ENCODE data around the gene EIF2B4. TPM values are rescaled to one million over a fixed set of nuclear protein-coding genes. Genes with fewer than 3 reads are reported as not detected.

Gene EIF2B4
- total RNA-seq, 2 experiments from 2014 or later, result 43.6 to 46.6 TPM

DNA sequence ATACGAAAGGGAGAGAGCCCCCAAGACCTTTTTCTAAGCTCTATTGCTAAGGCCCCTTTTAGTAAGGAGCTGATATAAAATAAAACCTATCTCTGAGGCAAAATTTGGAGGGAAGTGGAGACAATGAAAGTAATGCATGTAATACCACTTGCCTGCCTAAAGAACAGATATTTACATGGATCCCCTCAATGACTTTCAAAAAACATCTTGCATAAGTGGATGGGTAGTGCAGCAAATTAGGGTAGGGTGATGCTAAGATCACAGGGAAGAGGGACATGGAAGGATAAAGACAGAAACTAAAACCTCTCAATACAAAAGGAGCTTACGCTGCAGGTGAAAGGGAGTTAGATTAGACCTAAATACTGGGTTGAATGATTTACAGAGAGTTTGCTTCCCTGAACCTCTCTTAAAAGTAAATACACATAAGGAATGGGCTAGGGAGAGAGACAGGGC, 9.3 kb upstream of the EIF2B4 start:
- CTCF ChIA-PET, result interaction anchor here (1.1 to 1.7 kb wide), 4 partner anchors 8 to 304 kb away, joined by 3 to 5 read pairs (median 4); no protein-coding TSS in a partner anchor
- POLR2A ChIA-PET, result interaction anchor here (0.6 to 2.4 kb wide), 6 partner anchors 8 to 51 kb away, joined by 3 to 20 read pairs (median 6); partner anchors contain the start of genes GTF3C2 and SNX17

DNA sequence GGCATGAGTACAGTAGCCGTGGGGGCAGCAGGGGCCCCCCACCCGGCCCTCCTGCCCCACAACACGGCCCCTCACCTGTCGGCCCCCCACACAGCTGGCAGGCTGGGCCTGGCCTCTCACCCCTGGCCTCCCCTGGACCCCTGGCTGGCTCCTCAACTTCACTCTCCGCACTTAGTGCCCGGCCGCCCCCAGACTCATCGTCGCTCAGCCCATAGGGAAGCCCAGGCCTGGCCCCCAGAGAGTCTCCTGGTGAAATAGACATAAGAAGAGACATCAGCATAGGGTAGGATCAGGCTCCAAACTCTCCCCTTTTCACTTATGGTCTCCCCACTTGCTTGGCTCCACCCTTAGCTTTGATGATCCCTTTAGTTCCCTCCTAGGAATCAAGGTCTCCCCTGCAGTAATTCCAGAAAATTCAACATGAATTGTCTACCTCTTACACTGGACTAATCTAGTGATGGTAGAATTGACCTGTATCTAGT, 8.7 kb upstream of the EIF2B4 start:
- ChIA-PET CTCF (interaction anchor here (1.3 to 1.7 kb wide), 2 partner anchors 15 to 305 kb away, joined by 3 to 5 read pairs; no protein-coding TSS in a partner anchor), POLR2A (interaction anchor here (0.7 to 2.4 kb wide), 3 partner anchors 7 to 303 kb away, joined by 3 to 20 read pairs (median 6); partner anchors contain the start of genes GTF3C2 and SNX17)

DNA sequence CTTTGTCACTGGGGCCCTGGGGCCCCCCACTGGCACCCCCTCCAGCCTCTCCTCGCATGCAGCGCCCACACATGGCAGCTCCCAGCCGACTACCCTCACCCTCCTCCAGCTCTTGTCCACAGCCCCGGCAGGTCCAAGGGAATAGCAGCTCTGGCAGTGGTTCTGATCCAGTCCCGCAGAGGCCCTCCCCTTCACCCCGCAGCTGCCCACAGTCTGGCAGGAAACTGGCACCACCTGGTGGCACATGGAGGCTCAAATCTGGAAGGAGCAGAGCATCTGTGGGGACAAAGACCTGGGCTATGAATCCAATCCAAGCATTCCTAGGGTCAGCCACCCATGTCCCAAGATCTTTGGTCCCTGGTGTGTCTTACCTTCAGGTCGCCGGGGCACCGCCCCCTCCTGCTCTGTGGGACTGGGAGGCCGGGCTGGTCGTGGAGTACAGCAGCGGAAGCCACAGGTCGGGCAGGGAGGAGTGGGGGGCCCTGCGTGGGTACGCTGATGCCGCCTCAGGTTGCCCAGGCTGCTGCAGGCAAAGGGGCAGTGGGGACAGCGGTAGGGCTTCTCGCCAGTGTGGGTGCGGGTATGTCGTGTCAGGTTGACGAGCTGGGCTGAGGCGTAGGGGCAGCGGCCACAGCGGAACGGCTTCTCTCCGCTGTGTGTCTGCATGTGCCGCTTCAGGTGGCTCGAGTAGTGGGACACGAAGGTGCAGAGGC, 8.1 kb upstream of the EIF2B4 start:
- ChIA-PET POLR2A (interaction anchor here (0.7 to 1.4 kb wide), 4 partner anchors 21 to 304 kb away, joined by 3 to 6 read pairs (median 3); partner anchors contain the start of genes GTF3C2, MPV17 and NRBP1), CTCF (interaction anchor here (0.5 kb wide), 1 partner anchor 52 kb away, joined by 3 read pairs; no protein-coding TSS in a partner anchor)

DNA sequence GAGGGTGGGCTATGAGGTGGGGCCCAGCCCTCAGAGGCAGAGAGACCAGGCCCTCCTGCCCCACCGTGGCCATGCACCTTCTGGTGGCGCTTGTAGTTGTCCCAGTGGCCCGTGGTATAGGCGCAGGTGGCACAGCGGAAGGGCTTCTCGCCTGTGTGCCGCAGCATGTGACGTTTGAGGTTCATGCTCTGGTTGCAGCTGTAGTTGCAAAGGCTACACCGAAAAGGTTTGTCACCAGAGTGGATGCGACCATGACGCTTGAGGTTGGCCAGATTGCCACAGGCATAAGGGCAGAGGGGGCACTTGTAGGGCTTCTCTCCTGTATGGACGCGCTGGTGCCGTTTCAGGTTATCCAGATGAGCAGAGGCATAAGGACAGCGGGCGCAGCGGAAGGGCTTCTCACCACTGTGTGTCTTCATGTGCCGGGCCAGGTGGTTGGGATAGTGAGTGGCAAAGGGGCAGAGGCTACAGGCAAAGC, 7.5 kb upstream of the EIF2B4 start:
- CTCF ChIA-PET, result interaction anchor here (0.5 kb wide), 1 partner anchor 53 kb away, joined by 3 read pairs; no protein-coding TSS in a partner anchor
- POLR2A ChIA-PET, result interaction anchor here (0.7 to 1.4 kb wide), 2 partner anchors 51 to 55 kb away, joined by 3 read pairs; partner anchors contain the start of genes MPV17 and NRBP1

DNA sequence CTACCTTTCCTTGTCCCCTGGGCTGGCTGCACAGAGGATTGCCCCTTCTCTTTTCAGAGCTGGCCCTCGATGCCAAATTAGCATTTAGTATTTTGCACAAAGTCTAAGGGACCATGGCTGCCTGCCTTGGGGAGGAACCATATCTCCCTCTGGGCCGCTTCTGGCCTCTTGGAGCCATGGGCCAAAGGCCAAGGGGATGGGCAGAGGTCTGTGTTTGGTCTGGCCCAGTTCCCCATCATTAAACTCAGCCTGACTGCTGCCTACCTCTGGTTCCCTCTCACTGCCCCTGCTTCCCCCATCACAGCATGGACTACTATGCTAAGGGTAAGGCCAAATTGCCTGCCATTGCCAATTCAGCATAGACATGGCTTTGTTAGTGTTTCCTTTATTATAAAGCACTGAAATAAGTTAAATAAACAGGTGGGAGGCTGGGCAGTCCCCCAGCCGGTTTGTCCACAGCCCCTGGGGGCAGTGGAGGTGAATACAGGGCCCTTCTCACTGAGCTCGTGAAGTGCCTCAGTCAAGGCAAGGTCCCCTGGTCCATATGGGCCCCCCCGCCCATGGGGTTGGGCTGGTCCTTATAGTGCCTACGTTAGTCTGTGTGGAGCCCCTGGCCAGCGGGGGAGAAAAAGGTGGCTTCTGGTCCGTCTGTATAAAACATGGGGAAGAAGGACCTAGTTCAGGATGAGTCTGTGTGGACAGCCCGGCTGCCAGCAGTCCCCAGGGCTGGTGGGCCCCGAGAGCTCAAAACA, 6.9 kb upstream of the EIF2B4 start:
- POLR2A ChIA-PET, result interaction anchor here (1.4 kb wide), 1 partner anchor 54 kb away, joined by 3 read pairs; the partner anchor contains the start of gene MPV17
- CTCF ChIA-PET, result no interaction called here

DNA sequence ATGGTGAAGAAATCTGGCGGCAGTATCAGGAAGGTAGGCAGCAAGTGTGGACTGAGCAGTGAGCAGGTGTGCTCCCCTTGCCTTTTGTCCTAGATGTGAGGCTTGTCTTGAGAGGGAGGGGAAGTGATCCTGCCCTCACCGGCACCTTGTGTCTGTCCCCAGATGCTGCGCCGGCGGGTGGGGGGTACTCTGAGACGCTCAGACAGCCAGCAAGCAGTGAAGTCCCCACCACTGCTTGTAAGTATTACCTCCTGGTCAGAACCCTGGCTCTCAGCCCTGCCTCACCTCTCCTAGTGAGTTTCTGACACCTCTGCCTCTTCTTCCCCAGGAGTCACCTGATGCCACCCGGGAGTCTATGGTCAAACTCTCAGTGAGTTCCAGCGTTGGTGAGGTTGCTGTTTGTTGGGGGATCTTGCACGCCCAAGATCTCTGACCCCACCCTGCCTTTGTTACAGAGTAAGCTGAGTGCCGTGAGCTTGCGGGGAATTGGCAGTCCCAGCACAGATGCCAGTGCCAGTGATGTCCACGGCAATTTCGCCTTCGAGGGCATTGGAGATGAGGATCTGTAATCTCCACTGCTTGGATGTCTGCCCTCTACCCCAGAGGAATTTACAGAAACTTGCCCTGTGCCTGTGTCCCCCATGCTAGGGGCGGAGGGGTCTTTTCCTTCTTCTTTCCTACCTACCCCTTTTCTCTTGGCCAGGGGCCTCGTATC, 6.2 kb upstream of the EIF2B4 start:
- ChIA-PET CTCF (no interaction called here), POLR2A (no interaction called here)

DNA sequence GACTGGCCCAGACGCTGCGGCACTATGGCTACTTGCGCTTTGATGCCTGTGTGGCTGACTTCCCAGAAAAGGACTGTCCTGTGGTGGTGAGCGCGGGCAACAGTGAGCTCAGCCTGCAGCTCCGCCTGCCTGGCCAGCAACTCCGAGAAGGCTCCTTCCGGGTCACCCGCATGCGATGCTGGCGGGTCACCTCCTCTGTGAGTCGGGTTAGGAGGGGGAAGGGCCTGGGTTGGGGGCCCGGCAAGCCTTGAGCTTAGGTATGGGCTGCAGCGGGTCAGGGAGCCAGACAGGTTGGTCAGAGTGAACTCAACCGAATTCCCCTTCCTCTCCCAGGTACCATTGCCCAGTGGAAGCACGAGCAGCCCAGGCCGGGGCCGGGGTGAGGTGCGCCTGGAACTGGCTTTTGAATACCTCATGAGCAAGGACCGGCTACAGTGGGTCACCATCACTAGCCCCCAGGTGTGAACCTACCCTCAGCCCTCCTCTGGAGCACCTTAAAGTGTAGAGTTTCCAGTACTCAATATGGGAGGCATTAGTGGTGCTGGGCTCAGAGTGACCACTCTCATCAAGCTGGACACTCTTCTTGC, 5.5 kb upstream of the EIF2B4 start:
- ChIA-PET CTCF (no interaction called here), POLR2A (no interaction called here)

DNA sequence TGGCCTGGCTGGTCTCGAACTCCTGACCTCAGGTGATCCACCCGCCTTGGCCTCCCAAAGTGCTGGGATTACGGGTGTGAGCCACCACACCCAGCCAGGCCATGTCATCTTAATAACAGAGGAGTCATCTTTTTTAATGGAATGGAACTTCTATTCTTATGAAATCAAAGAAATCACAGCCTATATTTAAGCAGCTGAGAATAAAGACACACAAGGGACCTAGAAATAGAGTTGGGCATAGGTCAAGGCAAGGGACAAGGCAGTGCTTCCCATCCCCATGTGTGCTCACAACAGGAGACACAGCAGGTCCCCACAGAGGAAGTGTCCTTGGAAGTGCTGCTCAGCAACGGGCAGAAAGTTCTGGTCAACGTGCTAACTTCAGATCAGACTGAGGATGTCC, 3.4 kb upstream of the EIF2B4 start:
- POLR2A ChIA-PET, result interaction anchor here (1.3 kb wide), 1 partner anchor 17 kb away, joined by 3 read pairs; the partner anchor contains the start of gene GTF3C2
- CTCF ChIA-PET, result no interaction called here

DNA sequence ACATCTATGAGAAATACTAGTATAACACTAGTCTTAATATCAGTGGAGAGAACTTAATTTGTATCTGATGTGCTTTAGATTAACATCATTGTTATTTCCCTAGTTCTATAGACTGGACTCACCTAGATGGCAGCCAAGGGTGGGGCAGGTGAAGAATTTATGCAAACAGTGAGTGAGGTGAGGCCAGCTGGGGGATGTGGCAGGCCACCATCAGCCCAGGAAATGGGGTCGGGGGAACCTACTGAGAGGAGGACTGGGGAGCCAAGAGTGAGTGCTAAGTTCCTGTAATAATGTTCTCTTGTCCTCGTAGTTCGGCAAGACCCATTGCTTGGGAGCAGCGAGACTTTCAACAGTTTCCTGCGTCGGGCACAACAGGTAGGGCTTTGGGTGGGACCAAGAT, 2.8 kb upstream of the EIF2B4 start:
- ChIA-PET CTCF (interaction anchor here (1.4 kb wide), 1 partner anchor 68 kb away, joined by 3 read pairs; no protein-coding TSS in a partner anchor), POLR2A (interaction anchor here (1.0 to 2.5 kb wide), 3 partner anchors 7 to 37 kb away, joined by 3 to 20 read pairs (median 3); partner anchors contain the start of genes GTF3C2, PPM1G and ZNF513)

DNA sequence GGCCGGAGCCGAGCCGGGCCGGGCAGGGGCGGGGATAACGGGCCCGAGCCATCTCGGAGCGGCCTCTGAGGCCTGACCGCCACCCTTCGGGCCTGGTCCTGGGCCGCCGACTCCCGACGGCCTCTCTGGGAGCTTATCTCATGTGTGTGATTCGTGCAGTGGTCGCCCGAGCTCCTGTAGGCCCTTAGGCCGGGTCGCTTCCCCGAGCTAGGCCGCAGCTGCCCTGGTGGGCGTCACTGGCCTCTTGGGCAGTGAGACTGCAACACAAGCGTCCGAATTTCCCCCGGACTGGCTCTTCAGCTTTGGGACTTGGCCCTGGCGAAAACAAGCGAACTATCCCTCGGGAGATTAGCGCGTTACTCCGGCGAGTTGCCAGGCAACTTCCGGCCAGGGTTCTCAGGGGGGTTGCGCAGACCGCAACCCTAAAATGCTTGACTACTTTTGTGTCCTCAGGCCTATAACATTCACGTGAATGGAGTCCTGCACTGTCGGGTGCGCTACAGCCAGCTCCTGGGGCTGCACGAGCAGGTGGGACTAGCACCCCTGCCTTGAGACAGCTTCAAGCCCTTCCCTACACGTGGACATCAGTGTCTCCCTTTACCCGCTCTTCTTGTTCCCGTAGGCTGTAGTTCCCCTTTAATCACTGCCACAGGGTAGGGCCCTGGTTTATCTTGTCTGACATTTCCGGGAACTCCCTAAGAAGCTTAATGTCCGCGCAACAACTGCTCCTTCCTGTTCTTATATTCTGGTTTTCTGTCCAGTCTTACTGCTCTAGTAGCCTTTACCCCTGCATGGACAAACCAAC, 880 bp upstream of the EIF2B4 start:
- CTCF ChIA-PET, result interaction anchor here (0.9 to 2.7 kb wide), 6 partner anchors 9 to 312 kb away, joined by 3 to 11 read pairs (median 4); partner anchors contain the start of genes PPM1G and ZNF513
- POLR2A ChIA-PET, result interaction anchor here (0.5 to 3.1 kb wide), 8 partner anchors 9 to 312 kb away, joined by 3 to 20 read pairs (median 4); partner anchors contain the start of genes ATRAID, MPV17, NRBP1 and PPM1G

DNA sequence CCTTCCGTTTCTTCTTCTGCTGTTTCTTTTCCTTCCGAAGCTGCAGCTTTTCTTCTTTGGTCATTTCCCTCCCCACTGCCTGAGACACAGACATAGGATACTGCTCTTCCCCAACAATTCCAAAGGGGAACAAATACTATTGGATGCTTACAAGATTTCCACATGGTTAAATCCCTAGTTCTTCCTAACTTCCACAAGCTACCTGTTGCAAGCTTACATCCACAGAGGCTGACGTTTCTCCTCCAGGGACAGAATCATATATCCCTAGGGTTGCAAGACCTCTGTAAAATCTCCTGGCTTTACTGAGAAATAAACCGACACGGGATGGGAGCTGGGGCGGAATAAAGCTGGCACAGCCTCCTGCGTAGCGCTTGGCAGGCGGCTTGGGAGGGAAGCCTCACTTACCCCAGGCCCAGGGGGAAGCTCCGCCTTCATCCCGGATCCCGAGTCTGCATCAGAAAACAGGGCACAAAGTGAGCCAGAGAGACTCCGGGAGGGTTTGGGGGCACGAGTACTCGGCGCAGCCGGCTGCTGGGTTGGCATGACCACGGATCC, 590 bp downstream of the EIF2B4 start:
- CTCF ChIA-PET, result interaction anchor here (0.5 to 2.7 kb wide), 7 partner anchors 9 to 90 kb away, joined by 3 to 11 read pairs (median 4); partner anchors contain the start of gene GTF3C2
- POLR2A ChIA-PET, result interaction anchor here (0.5 to 3.1 kb wide), 5 partner anchors 9 to 200 kb away, joined by 3 to 13 read pairs (median 9); partner anchors contain the start of genes GTF3C2, MPV17 and ZNF513

DNA sequence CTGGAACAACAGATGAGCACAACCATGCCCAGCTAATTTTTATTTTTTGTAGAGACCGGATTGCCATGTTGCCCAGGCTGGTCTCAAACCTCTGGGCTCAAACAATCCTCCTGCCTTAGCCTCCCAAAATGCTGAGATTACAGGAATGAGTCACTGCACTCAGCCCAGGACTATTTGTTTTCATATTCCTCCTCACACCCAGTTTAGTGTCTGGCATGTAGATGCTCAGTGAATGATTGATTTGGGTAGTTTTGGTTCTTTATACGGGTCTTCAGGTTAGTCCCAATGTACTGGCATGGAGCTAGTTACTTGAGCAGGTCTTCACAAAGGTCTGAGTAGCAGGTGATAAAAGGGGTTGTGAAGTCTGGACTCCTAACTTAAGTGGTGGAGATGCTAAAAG, 6.2 kb downstream of the EIF2B4 start:
- ChIA-PET CTCF (interaction anchor here (1.3 kb wide), 1 partner anchor 46 kb away, joined by 3 read pairs; the partner anchor contains the start of gene PPM1G), POLR2A (no interaction called here)

DNA sequence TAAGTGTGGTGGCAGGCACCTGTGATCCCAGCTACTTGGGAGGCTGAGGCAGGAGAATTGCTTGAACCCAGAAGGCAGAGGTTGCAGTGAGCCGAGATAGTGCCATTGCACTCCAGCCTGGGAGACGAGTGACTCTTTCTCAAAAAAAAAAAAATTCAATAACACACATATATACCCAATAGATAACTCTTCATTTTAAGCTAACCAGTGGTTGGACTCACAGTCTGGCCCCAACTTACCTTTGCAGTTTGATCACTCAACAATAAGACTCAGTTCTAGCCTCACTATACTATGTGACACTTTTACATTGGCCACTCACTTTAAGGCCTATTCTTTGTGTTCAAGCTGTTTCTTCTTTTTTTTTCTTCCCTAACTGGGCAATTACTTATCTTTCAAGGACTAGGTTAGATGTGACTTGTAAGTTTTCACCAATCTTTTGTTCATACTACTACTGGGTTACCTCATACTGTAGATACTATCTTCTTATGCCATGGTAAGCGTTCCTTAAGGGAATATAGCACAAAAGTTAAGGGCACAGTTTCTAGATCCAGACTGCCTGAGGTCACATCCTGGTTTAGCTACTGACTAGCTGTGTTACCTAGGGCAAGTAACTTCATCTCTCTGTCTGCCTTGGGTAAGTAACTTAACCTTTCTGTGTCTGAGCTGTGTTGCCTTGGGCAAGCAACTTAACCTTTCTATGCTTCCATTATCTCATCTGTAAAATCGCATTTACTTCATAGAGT, 7.3 kb downstream of the EIF2B4 start:
- CTCF ChIA-PET, result interaction anchor here (1.1 kb wide), 1 partner anchor 13 kb away, joined by 3 read pairs; no protein-coding TSS in a partner anchor
- POLR2A ChIA-PET, result interaction anchor here (0.6 kb wide), 1 partner anchor 232 kb away, joined by 7 read pairs; no protein-coding TSS in a partner anchor

DNA sequence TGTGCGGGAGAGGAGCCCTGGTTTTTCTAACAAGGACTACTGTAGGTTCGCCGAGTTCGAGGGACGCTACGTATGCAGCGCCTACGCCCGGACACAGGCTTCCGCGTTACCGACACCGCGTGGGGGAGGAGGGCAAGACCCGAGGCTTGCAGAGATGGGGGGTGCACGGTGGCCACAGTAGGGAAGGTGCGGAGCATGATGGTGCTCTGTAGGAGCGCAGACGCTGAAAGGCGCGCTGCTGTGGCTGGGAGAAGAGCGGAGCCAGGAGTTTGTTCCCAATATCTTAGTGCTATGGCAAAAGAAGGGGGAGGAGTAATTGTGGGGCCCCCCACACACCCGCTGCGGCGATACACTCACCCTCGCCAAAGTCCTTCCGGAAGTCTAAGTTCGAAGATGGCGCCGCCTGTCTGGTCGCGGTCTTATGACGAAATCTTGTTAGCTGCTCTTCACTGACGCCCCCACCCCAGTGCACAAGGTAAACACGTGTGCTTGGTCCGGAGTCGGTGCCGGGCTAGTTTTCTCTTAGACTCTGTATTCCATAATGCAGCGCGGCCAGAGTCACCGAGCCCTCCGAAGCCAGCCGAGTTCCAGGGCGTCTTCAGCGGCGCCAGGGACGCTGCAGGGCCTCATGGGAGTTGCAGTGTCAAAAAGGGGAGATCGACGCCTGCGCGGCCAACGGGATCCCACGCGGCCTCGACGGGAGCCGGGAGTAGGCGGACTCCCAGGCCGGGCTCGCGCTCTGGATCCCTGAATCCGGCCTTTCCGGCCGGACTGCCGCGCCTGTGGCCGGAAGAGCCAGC, 13.6 kb downstream of the EIF2B4 start, which contains the start of gene GTF3C2:
Gene GTF3C2, minus strand, starts transcription at position 383 of the 800 bp plus-strand sequence. CDS start 13,210 bp downstream, outside the sequence.
- ChIA-PET CTCF (interaction anchor here (1.2 to 2.4 kb wide), 3 partner anchors 13 to 74 kb away, joined by 3 to 11 read pairs (median 3); partner anchors contain the start of gene EIF2B4), POLR2A (interaction anchor here (1.0 to 2.4 kb wide), 3 partner anchors 13 to 23 kb away, joined by 3 to 13 read pairs (median 6); partner anchors contain the start of genes EIF2B4 and SNX17)

DNA sequence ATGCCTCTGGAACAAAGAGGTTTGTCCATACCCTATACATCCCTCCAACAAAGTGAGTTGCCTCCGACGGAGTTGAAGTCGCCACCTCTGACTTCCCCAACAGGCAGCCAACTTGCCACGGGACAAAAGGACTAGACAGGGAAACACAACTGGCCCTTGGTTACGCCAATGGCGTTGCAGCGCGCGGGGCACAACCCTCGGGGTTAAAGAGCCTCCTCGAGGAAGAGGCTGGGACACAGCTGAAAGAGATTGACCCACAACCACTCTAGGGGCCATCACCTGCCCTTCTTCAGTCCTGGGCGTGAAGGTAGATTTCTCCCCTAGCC, 14.1 kb downstream of the EIF2B4 start:
- CTCF ChIA-PET, result interaction anchor here (1.2 to 2.4 kb wide), 2 partner anchors 13 kb away, joined by 3 to 11 read pairs; partner anchors contain the start of gene EIF2B4
- POLR2A ChIA-PET, result interaction anchor here (1.0 to 2.4 kb wide), 3 partner anchors 14 to 23 kb away, joined by 3 to 13 read pairs (median 6); partner anchors contain the start of genes EIF2B4 and SNX17

Measured in activated CD8-positive, alpha-beta memory T cell treated with anti-CD3 and anti-CD28 coated beads for 36 hours (primary cell).